HepG2 (cell line): ENCODE measurements around the gene CAMK2N2. TPM values are rescaled to one million over a fixed set of nuclear protein-coding genes. Genes with fewer than 3 reads are reported as not detected.

Experiments
- ATAC-seq: fragments of 200-7000 bp; cut with Tn5 transposase; 3 replicates; pipeline ENCODE4 v1.9.1; 2020; ENCODE audit warnings: mild to moderate bottlenecking, moderate library complexity
- BruUV-seq: library from RNA; stranded (reverse); fragments of 400-500 nt; replicated peaks from 2 replicates; lab custom pipeline; 2021; lab: Mats Ljungman, UMichigan
- CTCF ChIA-PET: fragments of 300-600 bp; formaldehyde crosslinking; extraction: SDS; loops from one replicate; lab custom pipeline; 2021; ENCODE audit warnings: low total read pairs, inconsistent platforms, low intra/inter-chr PET ratio; lab: Yijun Ruan, JAX
- POLR2A ChIA-PET: fragments of 350-600 bp; sonication (Branson Sonifier 250); formaldehyde crosslinking; loops from one replicate; lab custom pipeline; 2020; ENCODE audit warnings: antibody characterized with exemption, inconsistent platforms; lab: Yijun Ruan, JAX
- DNase-seq: peaks from one replicate; pipeline ENCODE4 v3.0.0-alpha.2; 2015; ENCODE audit warnings: low spot score
- FAIRE-seq: peaks from 3 replicates; lab custom pipeline; 2011; peaks lifted over from hg19 to GRCh38; lab: Jason Lieb, UNC
- H2AFZ ChIP-seq: one replicate; pipeline ENCODE4 v1.6.1; 2011; ENCODE audit warnings: low read length, inconsistent platforms
- H3K27ac ChIP-seq: fragments of 300-600 bp; 3 replicates; pipeline ENCODE4 v1.8.0; 2011; ENCODE audit warnings: mixed run types, mild to moderate bottlenecking, mixed read lengths, low read length, inconsistent platforms; ENCODE audit not compliant: insufficient read depth; ENCODE audit errors: extremely low read length
- H3K27me3 ChIP-seq, 2 experiments: fragments of 200-600 bp in 1 of 2; 2 replicates in 1 of 2; 3 replicates in 1 of 2; pipeline versions ENCODE4 v1.6.0 to v1.8.0; 2011; ENCODE audit warnings: low read length in 2 of 2, mild to moderate bottlenecking in 2 of 2, moderate library complexity in 2 of 2, inconsistent platforms in 1 of 2; ENCODE audit not compliant: insufficient read depth in 2 of 2, control insufficient read depth in 1 of 2
- H3K36me3 ChIP-seq, 2 experiments: fragments of 200-600 bp in 1 of 2; replicated peaks in 1 of 2; 2 replicates in 1 of 2; 3 replicates in 1 of 2; pipeline versions ENCODE4 v1.5.1 to v1.8.0; 2011; ENCODE audit warnings: low read length in 2 of 2, inconsistent platforms in 1 of 2; ENCODE audit not compliant: insufficient read depth in 2 of 2, control insufficient read depth in 1 of 2
- H3K4me1 ChIP-seq: 2 replicates; pipeline ENCODE4 v1.5.1; 2012; ENCODE audit warnings: low read length, inconsistent platforms; ENCODE audit not compliant: insufficient read depth
- H3K4me2 ChIP-seq: 2 replicates; pipeline ENCODE4 v1.6.0; 2011; ENCODE audit warnings: low read depth, low read length, inconsistent platforms
- H3K4me3 ChIP-seq, 3 experiments: fragments of 200-600 bp in 1 of 3; sonication (generic), shearing (Covaris generic) in 1 of 3; replicated peaks in 1 of 3; 2 replicates each; pipeline ENCODE4 v1.5.1; 2011 to 2016; ENCODE audit warnings: low read length in 3 of 3, inconsistent platforms in 2 of 3, low read depth in 2 of 3, mild to moderate bottlenecking in 2 of 3, control low read depth in 1 of 3, mixed read lengths in 1 of 3; ENCODE audit not compliant: insufficient read depth in 1 of 3
- H3K79me2 ChIP-seq: one replicate; pipeline ENCODE4 v1.6.1; 2011; ENCODE audit warnings: low read length, inconsistent platforms; ENCODE audit not compliant: insufficient read depth
- H3K9ac ChIP-seq: 2 replicates; pipeline ENCODE4 v1.6.0; 2011; ENCODE audit warnings: mild to moderate bottlenecking, low read depth, low read length, inconsistent platforms; ENCODE audit not compliant: insufficient read depth
- H3K9me3 ChIP-seq: 2 replicates; pipeline ENCODE4 v1.5.1; 2012; ENCODE audit warnings: mild to moderate bottlenecking, low read length
- H4K20me1 ChIP-seq: 2 replicates; pipeline ENCODE4 v1.6.0; 2011; ENCODE audit warnings: inconsistent platforms, mild to moderate bottlenecking, low read length, moderate library complexity; ENCODE audit not compliant: insufficient read depth
- EZH2 ChIP-seq: conservative IDR thresholded peaks from 2 replicates; pipeline ENCODE4 v1.6.1; 2012; ENCODE audit warnings: mild to moderate bottlenecking, low read depth, low read length, moderate library complexity
- GLMP ChIP-seq: sonication (generic); formaldehyde crosslinking; IDR thresholded peaks from 2 replicates; pipeline ENCODE4 v1.9.0; 2021; ENCODE audit warnings: missing genetic modification reagents, mild to moderate bottlenecking, borderline replicate concordance
- PAF1 ChIP-seq: IDR thresholded peaks from 2 replicates; pipeline ENCODE4 v1.6.1; 2016; ENCODE audit warnings: missing genetic modification reagents, missing compliant biosample characterization
- TBL1XR1 ChIP-seq: fragments of 150-350 bp; IDR thresholded peaks from 2 replicates; pipeline ENCODE4 v1.6.1; 2014; ENCODE audit warnings: borderline replicate concordance, low read length; ENCODE audit not compliant: partially characterized antibody
- TMF1 ChIP-seq: sonication (generic); formaldehyde crosslinking; IDR thresholded peaks from 2 replicates; pipeline ENCODE4 v1.8.1; 2022; ENCODE audit warnings: low read depth, missing genetic modification reagents
- ZNF510 ChIP-seq: sonication (generic); formaldehyde crosslinking; IDR thresholded peaks from 2 replicates; pipeline ENCODE4 v1.4.0; 2020; ENCODE audit warnings: low read depth, mild to moderate bottlenecking, missing genetic modification reagents
- WGBS: methylation state at CpG from one replicate; pipeline ENCODE4 v1.1.6; 2017; ENCODE audit warnings: low lambda C conversion rate; 5-methylcytosine and 5-hydroxymethylcytosine counted together
- in situ Hi-C: cut with HindIII; loops from 2 replicates; pipeline ENCODE4 v1.10.0; 2017; ENCODE audit warnings: low pct_unique_long_range_greater_than_20kb; ENCODE audit not compliant: extremely low pct_ligation_motif_present
- intact Hi-C: fragments of 100-400 bp; cut with micrococcal nuclease; formaldehyde crosslinking; loops from one replicate; pipeline ENCODE4 v1.10.0; 2022; ENCODE audit not compliant: unreplicated experiment
- polyA plus RNA-seq, 8 experiments: library from polyadenylated mRNA; depleted of rRNA in 3 of 8; stranded (reverse) in 7 of 8; unstranded in 1 of 8; fragments of >200 nt; fragmentation: Illumina TruSeq in 4 of 8; extraction: Trizol in 4 of 8; gene quantifications; 2 replicates each; pipeline versions ENCODE4 v1.2.1 to v1.2.3, GENCODE V29; 2011 to 2016; ENCODE audit warnings: low read depth in 4 of 8, missing spikeins in 1 of 8, mixed read lengths in 1 of 8; ENCODE audit not compliant: insufficient read depth in 1 of 8
- total RNA-seq, 5 experiments: library from RNA; depleted of rRNA; stranded (reverse); fragments of >200 nt; fragmentation: Illumina TruSeq; extraction: Trizol; gene quantifications; 2 replicates each; pipeline ENCODE4 v1.2.3, GENCODE V29; 2016; ENCODE audit warnings: low read depth in 1 of 5

Gene CAMK2N2
- total and polyA plus RNA-seq, 2 of the 13 experiments (the other 11 are each of a cell fraction or from before 2014, with no cell fraction given) = 0.12 to 0.27 TPM

GRCh38 chr3:184228376-184229137, 32.8 kb downstream of the CAMK2N2 start:
- ChIA-PET POLR2A (interaction anchor here (1.2 to 2.1 kb wide), 4 partner anchors 12 to 93 kb away, joined by 3 to 7 read pairs (median 5); partner anchors contain the start of gene EIF2B5), CTCF (interaction anchor here (1.2 to 2.1 kb wide), 4 partner anchors 13 to 22 kb away, joined by 3 to 13 read pairs (median 7); partner anchors contain the start of gene EEF1AKMT4)
- intact Hi-C loops (loop anchor here (10.0 kb wide), 1 partner anchor 56 kb away; no protein-coding TSS in a partner anchor), in situ Hi-C loops (no loop called here)
- Histone ChIP-seq H3K4me2 (peak overlapping the region; percentile 98; the same call in 1 of the 2 replicates), H3K4me3 (peak overlapping the region in 1 of 3 experiments; percentile 80; a peak in 1 of 6 replicates), H3K79me2 (no peaks in the 10 kb centered on the region), H3K27ac (no peak overlapping the region), H3K4me1 (peaks cover 11% of the 10 kb centered on the region; the same call in 1 of the 2 replicates), H4K20me1 (peaks cover 5% of the 10 kb centered on the region; the same call in 1 of the 2 replicates), H2AFZ (no peak overlapping the region), H3K9ac (no peak overlapping the region), H3K27me3 (peaks cover 7 to 57% of the 10 kb centered on the region in 2 experiments; a peak in 4 of 5 replicates), H3K36me3 (no peaks in the 10 kb centered on the region), H3K9me3 (no peaks in the 10 kb centered on the region)
- TF ChIP-seq TMF1 (CRISPR knock-in tag) (no peak), ZNF510 (CRISPR knock-in tag) (no peak), GLMP (no peak), EZH2 (no peak), TBL1XR1 (no peak), PAF1 (no peak)
- DNase-seq (no peak), FAIRE-seq (no peak), ATAC-seq (no peak)
- BruUV-seq = no TSS peak
- WGBS = 30% methylated on average over 9 of the region's 12 CpGs
